Thyroid gland (tissue), 4 donors: ENCODE measurements around the gene NUP58. TPM values are rescaled to one million over a fixed set of nuclear protein-coding genes. Genes with fewer than 3 reads are reported as not detected.

Experiments
- total RNA-seq, 4 donors: library from RNA; depleted of rRNA; stranded (reverse); fragments of >200 nt; gene quantifications; one replicate each; pipeline ENCODE4 v1.2.3, GENCODE V29; 2016

NUP58 gene
- total RNA-seq, 4 donors from 2014 or later, result 54.7 to 112 (median 83.5) TPM

Other genes starting within 250 kb of the NUP58 start
- under 1 TPM in 1 of 4 donors, not detected in 3; 0.13 TPM for gene PABPC3, start 205.5 kb upstream of the NUP58 start, total RNA-seq
- gene AMER2, start 129.3 kb upstream of the NUP58 start, total RNA-seq, result under 1 TPM in 2 of 4 donors, not detected in 2; under 0.01 TPM
- 10 to 100 TPM; 25.1 to 34.1 (median 28.5) TPM for gene MTMR6, start 14.1 kb upstream of the NUP58 start, total RNA-seq
- under 1 TPM; 0.13 to 0.29 (median 0.24) TPM for gene ATP8A2, start 70.3 kb downstream of the NUP58 start, total RNA-seq